ENCODE data around the gene CENPU. TPM values are rescaled to one million over a fixed set of nuclear protein-coding genes. Genes with fewer than 3 reads are reported as not detected.

The CENPU gene
- total RNA-seq, 4 donors from 2014 or later = 1.5 to 5.6 (median 4.1) TPM

DNA sequence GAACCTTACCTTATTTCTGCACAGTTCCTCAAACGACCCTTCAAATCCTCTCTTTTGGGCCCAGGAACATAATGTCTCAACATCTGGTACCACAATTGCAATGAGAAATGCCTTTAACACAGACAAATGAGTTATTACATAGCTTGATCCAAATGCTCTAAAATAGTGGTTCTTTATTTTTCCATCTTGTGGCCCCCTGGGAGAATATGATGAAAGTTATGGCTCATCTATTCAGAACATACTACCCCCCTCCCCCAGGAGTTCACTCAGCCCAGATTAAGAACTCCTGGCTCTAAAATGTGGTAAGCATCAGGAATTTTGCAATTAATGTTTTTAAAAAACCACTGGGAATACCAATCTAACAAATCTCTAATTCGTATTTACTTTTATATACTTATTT lies 23.9 kb upstream of the CENPU start:
- Histone ChIP-seq H3K27me3 (no peaks in the 10 kb centered on the region), H3K27ac (no peak overlapping the region), H3K4me3 (no peak overlapping the region), H3K9me3 (no peaks in the 10 kb centered on the region), H3K4me1 (no peaks in the 10 kb centered on the region), H3K36me3 (peaks cover 0 to 3% (median 0%) of the 10 kb centered on the region in 4 donors)
- intact Hi-C loops (cut with DNase I; ENCODE audit: low total_unique reads) (no loop called here), in situ Hi-C loops (cut with MboI; ENCODE audit: low pct_ligation_motif_present in 1 of 4, low pct_unique_long_range_greater_than_20kb in 1 of 4, low sequenced_read_pairs in 3 of 4) (no loop called here)
- peak in 1 of 3 donors; percentile 17 for TF ChIP-seq POLR2AphosphoS5 (IDR thresholded peaks at IDR 0.05)
- TF ChIP-seq, protein P1, sequence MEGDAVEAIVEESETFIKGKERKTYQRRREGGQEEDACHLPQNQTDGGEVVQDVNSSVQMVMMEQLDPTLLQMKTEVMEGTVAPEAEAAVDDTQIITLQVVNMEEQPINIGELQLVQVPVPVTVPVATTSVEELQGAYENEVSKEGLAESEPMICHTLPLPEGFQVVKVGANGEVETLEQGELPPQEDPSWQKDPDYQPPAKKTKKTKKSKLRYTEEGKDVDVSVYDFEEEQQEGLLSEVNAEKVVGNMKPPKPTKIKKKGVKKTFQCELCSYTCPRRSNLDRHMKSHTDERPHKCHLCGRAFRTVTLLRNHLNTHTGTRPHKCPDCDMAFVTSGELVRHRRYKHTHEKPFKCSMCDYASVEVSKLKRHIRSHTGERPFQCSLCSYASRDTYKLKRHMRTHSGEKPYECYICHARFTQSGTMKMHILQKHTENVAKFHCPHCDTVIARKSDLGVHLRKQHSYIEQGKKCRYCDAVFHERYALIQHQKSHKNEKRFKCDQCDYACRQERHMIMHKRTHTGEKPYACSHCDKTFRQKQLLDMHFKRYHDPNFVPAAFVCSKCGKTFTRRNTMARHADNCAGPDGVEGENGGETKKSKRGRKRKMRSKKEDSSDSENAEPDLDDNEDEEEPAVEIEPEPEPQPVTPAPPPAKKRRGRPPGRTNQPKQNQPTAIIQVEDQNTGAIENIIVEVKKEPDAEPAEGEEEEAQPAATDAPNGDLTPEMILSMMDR (IDR thresholded peaks at IDR 0.05) = no peak
- WGBS, 2 donors (ENCODE audit: low coverage in 1 of 2) = 35 to 37% methylated on average over 2 of the region's 2 CpGs
- no peak for DNase-seq

DNA sequence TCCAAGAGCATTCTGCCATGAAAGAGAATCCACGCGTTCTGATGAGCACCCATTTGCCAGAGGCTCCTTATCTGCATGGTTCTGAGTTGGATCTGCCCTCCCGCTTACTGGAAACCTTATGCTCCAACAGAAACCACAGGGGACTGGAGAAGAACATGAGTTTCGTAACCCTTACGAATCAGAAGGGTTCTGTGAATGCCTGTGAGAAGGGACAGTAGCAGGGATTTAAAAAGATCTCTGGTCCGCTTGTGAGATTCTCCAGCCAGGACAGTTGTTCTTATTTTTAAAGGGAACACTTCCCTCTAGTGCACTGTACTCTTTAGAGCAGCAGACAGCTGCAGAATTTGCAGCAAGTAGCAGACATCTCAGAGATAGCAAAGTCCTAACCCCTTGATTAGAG lies 22.5 kb upstream of the CENPU start:
- Histone ChIP-seq H3K27ac (peak overlapping the region in 2 of 4 donors; percentile 16 to 28), H3K27me3 (no peaks in the 10 kb centered on the region), H3K36me3 (peaks cover 0 to 3% (median 0%) of the 10 kb centered on the region in 4 donors), H3K9me3 (no peaks in the 10 kb centered on the region), H3K4me1 (no peaks in the 10 kb centered on the region), H3K4me3 (no peak overlapping the region)
- intact Hi-C loops (cut with DNase I; ENCODE audit: low total_unique reads) (no loop called here), in situ Hi-C loops (cut with MboI; ENCODE audit: low pct_ligation_motif_present in 1 of 4, low pct_unique_long_range_greater_than_20kb in 1 of 4, low sequenced_read_pairs in 3 of 4) (no loop called here)
- 88% methylated on average over 6 of the region's 6 CpGs; no CpG with 5 or more reads in 1 of the 2 donors for WGBS, 2 donors (ENCODE audit: low coverage in 1 of 2)
- no peak for DNase-seq
- TF ChIP-seq POLR2A (IDR thresholded peaks at IDR 0.05) (no peak), POLR2AphosphoS5 (IDR thresholded peaks at IDR 0.05) (no peak), EP300 (IDR thresholded peaks at IDR 0.05; ENCODE audit: low read depth) (no peak)
- TF ChIP-seq, protein P1 (IDR thresholded peaks at IDR 0.05) = no peak

DNA sequence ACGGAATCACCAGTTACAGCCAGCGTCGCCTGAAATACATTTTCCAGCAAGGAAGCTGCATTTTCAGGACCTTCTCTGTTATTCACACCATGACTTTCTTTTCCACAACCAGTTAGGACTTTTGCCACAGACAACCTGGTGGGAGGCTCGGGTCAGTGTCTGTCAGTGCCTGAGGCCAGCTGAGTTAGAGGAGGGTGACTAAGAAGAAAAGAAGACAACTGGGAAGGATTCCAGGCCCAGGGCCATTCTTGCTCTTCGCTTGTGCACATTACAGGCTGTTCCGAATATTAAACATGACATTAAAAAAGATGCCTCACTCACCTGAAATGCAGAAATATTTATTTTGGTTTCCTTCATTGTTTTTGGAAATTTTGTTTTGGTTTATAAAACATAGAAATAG lies 21.4 kb upstream of the CENPU start:
- no peaks in the 10 kb centered on the region for H3K9me3 ChIP-seq
- no peak overlapping the region for H3K4me3 ChIP-seq
- H3K27me3 ChIP-seq = no peaks in the 10 kb centered on the region
- H3K36me3 ChIP-seq = no peaks in the 10 kb centered on the region
- in situ Hi-C loops (cut with MboI; ENCODE audit: low pct_ligation_motif_present in 1 of 4, low pct_unique_long_range_greater_than_20kb in 1 of 4, low sequenced_read_pairs in 3 of 4) (no loop called here), intact Hi-C loops (cut with DNase I; ENCODE audit: low total_unique reads) (no loop called here)
- DNase-seq = no peak
- TF ChIP-seq EP300 (IDR thresholded peaks at IDR 0.05; ENCODE audit: low read depth) (no peak), POLR2A (IDR thresholded peaks at IDR 0.05) (no peak)
- TF ChIP-seq, protein P1 (IDR thresholded peaks at IDR 0.05) = no peak
- H3K4me1 ChIP-seq = no peaks in the 10 kb centered on the region
- H3K27ac ChIP-seq = no peak overlapping the region
- 78 to 82% methylated on average over 4 to 6 of the region's 6 CpGs for WGBS, 2 donors (ENCODE audit: low coverage in 1 of 2)

DNA sequence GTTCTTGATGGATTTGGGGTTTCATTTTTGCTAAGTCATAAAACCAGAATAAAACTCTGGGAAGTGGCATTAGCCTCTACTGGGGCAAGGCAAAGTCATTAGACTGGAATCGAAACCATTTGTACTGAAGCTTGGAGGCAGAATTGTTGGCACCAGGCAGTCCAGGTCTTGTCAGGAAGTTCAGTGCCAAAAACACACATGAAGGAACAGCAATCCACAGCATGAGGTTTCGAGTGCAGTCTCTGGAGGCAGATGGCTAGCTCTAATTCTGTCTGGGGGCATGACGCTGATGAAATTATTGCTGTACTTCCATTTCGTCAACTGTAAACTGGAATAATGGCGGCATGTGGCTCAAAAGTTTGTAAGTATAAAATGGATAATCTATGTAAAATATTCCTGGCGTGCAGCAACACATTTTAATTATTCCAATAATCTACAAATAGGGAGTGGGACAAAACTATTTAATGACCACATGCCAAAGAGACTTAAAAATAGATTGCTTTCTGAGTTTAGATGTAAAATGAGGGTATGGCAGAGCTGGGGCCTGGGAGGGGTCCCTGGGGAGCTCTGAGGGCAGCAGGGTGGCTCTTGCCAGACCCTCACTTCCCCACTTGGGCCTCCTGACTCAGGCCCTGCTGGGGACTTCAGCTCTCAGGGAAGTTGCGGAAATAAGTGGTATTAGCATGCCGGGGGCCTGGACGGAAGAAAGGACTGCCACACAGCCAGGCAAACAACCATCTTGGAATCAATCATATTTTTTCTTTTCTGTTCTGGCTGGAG lies 18.8 kb upstream of the CENPU start:
- WGBS, 2 donors (ENCODE audit: low coverage in 1 of 2) = 90 to 93% methylated on average over 7 to 9 of the region's 9 CpGs
- no peak for DNase-seq
- no peaks in the 10 kb centered on the region for H3K9me3 ChIP-seq
- H3K4me1 ChIP-seq = peaks cover 0 to 13% (median 3%) of the 10 kb centered on the region in 4 donors
- H3K4me3 ChIP-seq = no peak overlapping the region
- TF ChIP-seq POLR2A (IDR thresholded peaks at IDR 0.05) (no peak), EP300 (IDR thresholded peaks at IDR 0.05; ENCODE audit: low read depth) (no peak), POLR2AphosphoS5 (IDR thresholded peaks at IDR 0.05) (no peak)
- TF ChIP-seq, protein P1 (IDR thresholded peaks at IDR 0.05) = no peak
- in situ Hi-C loops (cut with MboI; ENCODE audit: low pct_ligation_motif_present in 1 of 4, low pct_unique_long_range_greater_than_20kb in 1 of 4, low sequenced_read_pairs in 3 of 4) = no loop called here
- H3K36me3 ChIP-seq = no peaks in the 10 kb centered on the region
- no peaks in the 10 kb centered on the region for H3K27me3 ChIP-seq
- intact Hi-C loops (cut with DNase I; ENCODE audit: low total_unique reads) = no loop called here
- no peak overlapping the region for H3K27ac ChIP-seq

Data from transverse colon (tissue), 4 donors.